Hepatocyte (in vitro differentiated cells): ENCODE results near the gene EGLN3. TPM values are rescaled to one million over a fixed set of nuclear protein-coding genes. Genes with fewer than 3 reads are reported as not detected.

Experiments used
- DNase-seq: peaks from one replicate; pipeline ENCODE4 v3.0.0-alpha.2; 2016; ENCODE audit warnings: low spot score
- H2AFZ ChIP-seq: fragments of 200-600 bp; sonication (generic); 2 replicates; pipeline ENCODE4 v1.6.0; 2016; ENCODE audit warnings: antibody characterized with exemption, mild to moderate bottlenecking
- H3K27ac ChIP-seq: fragments of 200-600 bp; sonication (generic); 2 replicates; pipeline ENCODE4 v1.5.1; 2016; ENCODE audit warnings: mild to moderate bottlenecking
- H3K27me3 ChIP-seq: fragments of 200-600 bp; sonication (generic); 2 replicates; pipeline ENCODE4 v1.6.1; 2016
- H3K36me3 ChIP-seq: fragments of 200-600 bp; sonication (generic); replicated peaks from 2 replicates; pipeline ENCODE4 v1.5.1; 2016; ENCODE audit warnings: low read depth; ENCODE audit not compliant: insufficient read depth
- H3K4me1 ChIP-seq: fragments of 200-600 bp; sonication (generic); 2 replicates; pipeline ENCODE4 v1.5.1; 2016; ENCODE audit warnings: mild to moderate bottlenecking, moderate library complexity; ENCODE audit not compliant: insufficient read depth
- H3K4me2 ChIP-seq: fragments of 200-600 bp; sonication (generic); 2 replicates; pipeline ENCODE4 v1.6.0; 2016
- H3K4me3 ChIP-seq: fragments of 200-600 bp; sonication (generic); 2 replicates; pipeline ENCODE4 v1.5.1; 2016; ENCODE audit warnings: mild to moderate bottlenecking
- H3K79me2 ChIP-seq: fragments of 200-600 bp; sonication (generic); 2 replicates; pipeline ENCODE4 v1.6.0; 2017; ENCODE audit warnings: mild to moderate bottlenecking
- H3K9me2 ChIP-seq: fragments of 200-600 bp; sonication (generic); replicated peaks from 2 replicates; pipeline ENCODE4 v1.6.0; 2017; ENCODE audit warnings: mild to moderate bottlenecking; ENCODE audit not compliant: insufficient read depth
- H3K9me3 ChIP-seq: fragments of 200-600 bp; sonication (generic); 2 replicates; pipeline ENCODE4 v1.5.1; 2016; ENCODE audit warnings: low read depth, mild to moderate bottlenecking
- H4K20me1 ChIP-seq: fragments of 200-600 bp; sonication (generic); 2 replicates; pipeline ENCODE4 v1.6.0; 2016; ENCODE audit warnings: mild to moderate bottlenecking; ENCODE audit not compliant: insufficient read depth, poor library complexity, severe bottlenecking
- CTCF ChIP-seq: fragments of 200-600 bp; sonication (generic); IDR thresholded peaks from 2 replicates; pipeline ENCODE4 v1.5.1; 2016; ENCODE audit warnings: antibody characterized with exemption, mild to moderate bottlenecking; ENCODE audit not compliant: poor library complexity
- EZH2 ChIP-seq: fragments of 200-600 bp; sonication (generic); IDR thresholded peaks from 2 replicates; pipeline ENCODE4 v1.6.1; 2016; ENCODE audit warnings: antibody characterized with exemption, mild to moderate bottlenecking, borderline replicate concordance
- EZH2phosphoT487 ChIP-seq: fragments of 200-600 bp; sonication (generic); IDR thresholded peaks from one replicate; pipeline ENCODE4 v1.6.1; 2018; ENCODE audit warnings: antibody characterized with exemption, mild to moderate bottlenecking, low read depth, moderate library complexity; ENCODE audit not compliant: unreplicated experiment, severe bottlenecking
- WGBS: methylation state at CpG from one replicate; pipeline ENCODE4 v1.1.6; 2016; ENCODE audit warnings: low lambda C conversion rate; ENCODE audit errors: missing lambda C conversion rate; 5-methylcytosine and 5-hydroxymethylcytosine counted together
- polyA plus RNA-seq: library from polyadenylated mRNA; unstranded; fragments of >200 nt; fragmentation: Nextera tagmentation; extraction: Ambion mirVana; gene quantifications from 2 replicates; pipeline ENCODE4 v1.2.1, GENCODE V29; 2016
- total RNA-seq: library from RNA; depleted of rRNA; stranded (reverse); fragments of >200 nt; gene quantifications from 2 replicates; pipeline ENCODE4 v1.2.3, GENCODE V29; 2014

The EGLN3 gene
- total and polyA plus RNA-seq, 2 experiments from 2014 or later: 11.9 to 17.2 TPM

GRCh38 chr14:33992274-33993007 is 41.6 kb upstream of the EGLN3 start:
- Histone ChIP-seq H3K4me3 (no peak overlapping the region), H4K20me1 (no peaks in the 10 kb centered on the region), H2AFZ (no peak overlapping the region), H3K9me3 (no peaks in the 10 kb centered on the region), H3K27ac (no peak overlapping the region), H3K9me2 (no peaks in the 10 kb centered on the region), H3K79me2 (no peaks in the 10 kb centered on the region), H3K27me3 (no peaks in the 10 kb centered on the region), H3K4me2 (no peak overlapping the region), H3K36me3 (no peaks in the 10 kb centered on the region), H3K4me1 (peaks cover 15% of the 10 kb centered on the region)
- WGBS: 73% methylated on average over 3 of the region's 3 CpGs
- no peak for TF ChIP-seq EZH2
- no peak for TF ChIP-seq EZH2phosphoT487
- DNase-seq: no peak

GRCh38 chr14:33990790-33991189 is 39.9 kb upstream of the EGLN3 start:
- H3K4me3 ChIP-seq: no peak overlapping the region
- no peak for DNase-seq
- WGBS: 90% methylated on average over 1 of the region's 1 CpG
- H4K20me1 ChIP-seq: no peaks in the 10 kb centered on the region
- H3K4me1 ChIP-seq: peaks cover 15% of the 10 kb centered on the region
- H3K4me2 ChIP-seq: peak overlapping the region; percentile 44
- H3K9me3 ChIP-seq: no peaks in the 10 kb centered on the region
- no peak overlapping the region for H2AFZ ChIP-seq
- H3K9me2 ChIP-seq: no peaks in the 10 kb centered on the region
- TF ChIP-seq EZH2phosphoT487: no peak
- no peak for TF ChIP-seq CTCF
- TF ChIP-seq EZH2: no peak
- H3K27ac ChIP-seq: peak overlapping the region; percentile 48
- H3K36me3 ChIP-seq: no peaks in the 10 kb centered on the region
- no peaks in the 10 kb centered on the region for H3K27me3 ChIP-seq
- H3K79me2 ChIP-seq: no peaks in the 10 kb centered on the region

- Histone ChIP-seq H3K9me3 (no peaks in the 10 kb centered on the region), H3K9me2 (no peaks in the 10 kb centered on the region), H3K36me3 (no peaks in the 10 kb centered on the region), H2AFZ (no peak overlapping the region), H3K4me1 (peaks cover 15% of the 10 kb centered on the region), H3K27me3 (no peaks in the 10 kb centered on the region), H4K20me1 (no peaks in the 10 kb centered on the region), H3K27ac (no peak overlapping the region), H3K4me3 (no peak overlapping the region), H3K4me2 (no peak overlapping the region), H3K79me2 (no peaks in the 10 kb centered on the region)
- no peak for TF ChIP-seq EZH2
- TF ChIP-seq EZH2phosphoT487: no peak
- no peak for TF ChIP-seq CTCF
- WGBS: 66% methylated on average over 4 of the region's 4 CpGs
- no peak for DNase-seq
These were observed 36.7 kb upstream of the EGLN3 start for GRCh38 chr14:33987565-33988080.

- Histone ChIP-seq H3K9me2 (no peaks in the 10 kb centered on the region), H3K36me3 (no peaks in the 10 kb centered on the region), H3K27ac (no peak overlapping the region), H3K27me3 (no peaks in the 10 kb centered on the region), H3K4me1 (peaks cover 15% of the 10 kb centered on the region), H3K79me2 (no peaks in the 10 kb centered on the region), H3K4me2 (no peak overlapping the region), H2AFZ (no peak overlapping the region), H3K9me3 (no peaks in the 10 kb centered on the region), H4K20me1 (no peaks in the 10 kb centered on the region), H3K4me3 (no peak overlapping the region)
- peak; percentile 39 for DNase-seq
- TF ChIP-seq CTCF (no peak), EZH2phosphoT487 (no peak), EZH2 (no peak)
- 81% methylated on average over 5 of the region's 5 CpGs for WGBS
These were observed 35.9 kb upstream of the EGLN3 start for GRCh38 chr14:33986804-33987203.
